Measurements from ENCODE around the gene IQCK. TPM values are rescaled to one million over a fixed set of nuclear protein-coding genes. Genes with fewer than 3 reads are reported as not detected.

Gene IQCK
- total RNA-seq, 2 donors from 2014 or later, result 13.1 to 13.2 TPM

DNA sequence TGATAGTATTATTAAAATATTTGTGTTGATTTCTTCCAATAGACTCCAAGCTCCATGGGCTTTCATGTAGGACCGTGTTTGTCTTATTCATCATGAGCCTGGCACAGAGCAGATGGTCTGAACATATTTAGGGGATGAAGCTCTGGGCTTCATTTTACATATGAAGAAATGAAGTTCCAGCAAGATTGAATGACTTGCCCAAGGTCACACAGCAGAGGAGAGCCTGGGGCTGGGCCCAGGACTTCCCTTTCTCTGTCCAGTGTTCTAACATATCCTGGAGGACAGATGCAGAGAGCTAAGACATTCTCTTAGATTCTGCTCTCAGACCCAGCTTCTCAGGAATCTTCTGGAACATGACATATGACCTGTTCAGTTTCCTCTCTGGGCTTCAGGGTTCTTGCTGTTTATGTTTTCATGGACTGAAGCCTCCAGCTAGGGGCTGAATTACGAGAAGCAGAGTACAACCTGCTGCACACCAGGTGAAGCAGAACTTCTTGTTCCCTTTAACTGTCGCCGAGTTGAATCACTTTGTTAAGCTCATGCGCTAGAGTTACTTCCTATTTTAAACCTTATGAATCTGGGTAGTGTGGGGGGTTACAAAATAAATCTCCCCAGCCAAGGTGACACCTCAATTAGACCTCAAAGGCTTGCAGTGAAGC, 113.0 kb downstream of the IQCK start:
- TF ChIP-seq, protein P1, sequence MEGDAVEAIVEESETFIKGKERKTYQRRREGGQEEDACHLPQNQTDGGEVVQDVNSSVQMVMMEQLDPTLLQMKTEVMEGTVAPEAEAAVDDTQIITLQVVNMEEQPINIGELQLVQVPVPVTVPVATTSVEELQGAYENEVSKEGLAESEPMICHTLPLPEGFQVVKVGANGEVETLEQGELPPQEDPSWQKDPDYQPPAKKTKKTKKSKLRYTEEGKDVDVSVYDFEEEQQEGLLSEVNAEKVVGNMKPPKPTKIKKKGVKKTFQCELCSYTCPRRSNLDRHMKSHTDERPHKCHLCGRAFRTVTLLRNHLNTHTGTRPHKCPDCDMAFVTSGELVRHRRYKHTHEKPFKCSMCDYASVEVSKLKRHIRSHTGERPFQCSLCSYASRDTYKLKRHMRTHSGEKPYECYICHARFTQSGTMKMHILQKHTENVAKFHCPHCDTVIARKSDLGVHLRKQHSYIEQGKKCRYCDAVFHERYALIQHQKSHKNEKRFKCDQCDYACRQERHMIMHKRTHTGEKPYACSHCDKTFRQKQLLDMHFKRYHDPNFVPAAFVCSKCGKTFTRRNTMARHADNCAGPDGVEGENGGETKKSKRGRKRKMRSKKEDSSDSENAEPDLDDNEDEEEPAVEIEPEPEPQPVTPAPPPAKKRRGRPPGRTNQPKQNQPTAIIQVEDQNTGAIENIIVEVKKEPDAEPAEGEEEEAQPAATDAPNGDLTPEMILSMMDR (IDR thresholded peaks at IDR 0.05), result no peak
- no peak overlapping the region for H3K4me3 ChIP-seq
- no peak overlapping the region for H3K27ac ChIP-seq
- H3K4me1 ChIP-seq, result no peaks in the 10 kb centered on the region
- DNase-seq, result no peak
- no peak overlapping the region for H3K9ac ChIP-seq (ENCODE audit: low read depth in 2 of 2, low read length in 2 of 2)
- intact Hi-C loops (cut with DNase I), result no loop called here
- H3K27me3 ChIP-seq, result no peaks in the 10 kb centered on the region
- no peaks in the 10 kb centered on the region for H3K36me3 ChIP-seq
- H3K9me3 ChIP-seq, result no peaks in the 10 kb centered on the region

DNA sequence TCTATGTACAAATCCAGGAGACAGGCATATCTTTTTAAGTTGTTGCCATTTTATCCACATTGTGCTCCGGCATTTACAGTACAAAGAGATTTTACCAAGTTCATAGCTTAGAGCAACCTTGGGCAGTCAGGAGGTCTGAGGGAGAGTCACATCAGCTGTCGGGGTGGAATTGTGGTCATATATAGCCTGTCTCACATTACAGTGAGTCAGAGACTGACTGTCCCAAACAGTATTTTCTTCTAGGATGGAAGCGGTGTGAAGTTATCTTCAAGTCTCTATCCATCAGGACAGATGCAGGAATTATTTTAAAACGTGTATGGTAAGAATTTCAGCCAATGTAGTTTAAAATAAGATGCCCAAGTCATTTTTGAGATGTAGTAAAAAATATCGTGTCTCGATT, 113.6 kb downstream of the IQCK start:
- TF ChIP-seq, protein P1 (IDR thresholded peaks at IDR 0.05), result no peak
- no peaks in the 10 kb centered on the region for H3K9me3 ChIP-seq
- no peaks in the 10 kb centered on the region for H3K36me3 ChIP-seq
- H3K4me3 ChIP-seq, result no peak overlapping the region
- intact Hi-C loops (cut with DNase I), result no loop called here
- no peak for DNase-seq
- H3K4me1 ChIP-seq, result no peaks in the 10 kb centered on the region
- H3K27ac ChIP-seq, result no peak overlapping the region
- no peak overlapping the region for H3K9ac ChIP-seq (ENCODE audit: low read depth in 2 of 2, low read length in 2 of 2)
- no peaks in the 10 kb centered on the region for H3K27me3 ChIP-seq

DNA sequence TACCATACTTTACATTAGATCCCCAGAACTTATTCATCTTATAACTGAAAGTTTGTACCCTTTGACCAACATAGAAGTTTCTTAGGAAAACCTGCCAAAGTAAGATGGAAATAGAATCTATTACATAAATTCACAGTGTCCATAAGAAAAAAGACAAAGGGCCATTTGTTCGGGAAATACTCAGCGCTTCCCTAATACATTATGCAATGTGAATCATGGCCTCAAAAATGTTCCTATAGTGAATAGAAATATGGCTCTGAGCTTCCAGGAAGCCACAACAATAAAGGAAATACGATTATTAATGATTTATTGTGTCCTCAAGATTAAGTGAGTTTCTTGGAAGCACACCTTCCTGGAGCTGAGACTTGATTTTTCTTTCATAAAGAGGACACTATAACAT, 115.1 kb downstream of the IQCK start:
- no peak for DNase-seq
- intact Hi-C loops (cut with DNase I), result no loop called here
- Histone ChIP-seq H3K9ac (ENCODE audit: low read depth in 2 of 2, low read length in 2 of 2) (no peak overlapping the region), H3K4me3 (no peak overlapping the region), H3K27ac (no peak overlapping the region), H3K4me1 (no peaks in the 10 kb centered on the region), H3K9me3 (no peaks in the 10 kb centered on the region), H3K36me3 (no peaks in the 10 kb centered on the region), H3K27me3 (no peaks in the 10 kb centered on the region)
- TF ChIP-seq, protein P1 (IDR thresholded peaks at IDR 0.05), result no peak

DNA sequence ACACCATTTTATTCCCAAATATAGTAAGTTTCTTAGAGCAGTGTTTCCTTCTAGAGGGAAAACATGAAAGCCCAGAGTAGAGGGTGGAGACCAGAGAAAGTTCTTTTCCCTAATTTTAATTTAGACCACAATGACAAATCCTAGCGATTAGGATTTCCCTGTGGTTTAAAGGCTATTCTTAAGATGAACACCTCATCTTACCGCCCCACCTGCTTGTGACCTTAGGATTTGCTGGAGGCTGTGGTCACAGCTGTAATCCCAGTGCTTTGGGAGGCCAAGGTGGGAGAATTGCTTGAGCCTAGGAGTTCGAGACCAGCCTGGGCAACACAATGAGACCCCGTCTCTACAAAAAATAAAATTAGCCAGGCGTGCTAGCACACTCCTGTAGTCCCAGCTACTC, 115.5 kb downstream of the IQCK start:
- no peak for DNase-seq
- no peak overlapping the region for H3K4me3 ChIP-seq
- H3K36me3 ChIP-seq, result no peaks in the 10 kb centered on the region
- H3K27me3 ChIP-seq, result no peaks in the 10 kb centered on the region
- intact Hi-C loops (cut with DNase I), result no loop called here
- no peak overlapping the region for H3K27ac ChIP-seq
- H3K9ac ChIP-seq (ENCODE audit: low read depth in 2 of 2, low read length in 2 of 2), result no peak overlapping the region
- TF ChIP-seq, protein P1 (IDR thresholded peaks at IDR 0.05), result no peak
- no peaks in the 10 kb centered on the region for H3K9me3 ChIP-seq
- no peaks in the 10 kb centered on the region for H3K4me1 ChIP-seq

DNA sequence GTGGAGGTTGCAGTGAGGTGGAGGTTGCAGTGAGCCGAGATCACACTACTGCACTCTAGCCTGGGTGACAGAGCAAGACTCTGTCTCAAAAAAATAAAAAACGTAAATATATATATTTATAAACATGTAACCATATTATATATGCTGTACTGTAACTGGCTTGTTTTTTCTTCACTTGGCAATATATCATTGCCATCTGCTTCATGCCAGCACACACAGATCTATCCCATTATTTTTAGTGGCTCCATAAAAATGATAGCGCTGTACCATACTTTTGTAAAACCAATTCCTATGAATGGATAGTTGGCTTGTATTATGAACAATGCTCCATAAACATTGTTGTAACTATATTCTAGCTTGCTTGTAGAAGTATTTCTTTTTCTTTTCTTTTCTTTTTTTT, 117.1 kb downstream of the IQCK start:
- H3K4me3 ChIP-seq, result no peak overlapping the region
- intact Hi-C loops (cut with DNase I), result no loop called here

More for the DNA sequence above, 117.1 kb downstream of the IQCK start:
- H3K36me3 ChIP-seq, result no peaks in the 10 kb centered on the region
- no peaks in the 10 kb centered on the region for H3K4me1 ChIP-seq
- TF ChIP-seq, protein P1 (IDR thresholded peaks at IDR 0.05), result no peak
- no peaks in the 10 kb centered on the region for H3K9me3 ChIP-seq
- DNase-seq, result no peak
- H3K27me3 ChIP-seq, result no peaks in the 10 kb centered on the region
- H3K27ac ChIP-seq, result no peak overlapping the region
- H3K9ac ChIP-seq (ENCODE audit: low read depth in 2 of 2, low read length in 2 of 2), result no peak overlapping the region
